ENCODE data around the gene CACNB1.

Gene CACNB1

DNA sequence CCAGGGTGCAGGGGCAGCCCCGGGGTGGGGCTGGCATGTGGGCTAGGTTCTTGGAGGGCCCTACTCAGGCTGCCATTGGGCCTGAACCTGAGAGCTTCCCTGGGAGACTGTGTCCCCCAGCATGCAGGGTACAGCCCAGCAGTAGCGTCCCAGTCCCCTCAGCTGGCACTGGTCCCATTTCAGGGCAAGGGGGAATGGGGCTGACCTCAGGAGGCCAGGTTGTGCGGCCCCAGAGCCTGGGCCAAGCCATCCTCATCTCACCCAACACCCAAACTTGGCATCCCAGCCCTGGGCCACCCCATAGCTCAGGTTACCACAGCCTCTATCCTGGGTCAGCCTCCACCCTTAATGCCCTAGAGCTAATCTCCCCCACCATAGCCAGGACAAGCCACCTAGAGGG, 52.3 kb downstream of the CACNB1 start:
- H3K9me3 ChIP-seq (ENCODE audit: control insufficient read depth, insufficient read depth, low read depth, low read length), result no peaks in the 10 kb centered on the region
- H3K4me1 ChIP-seq (ENCODE audit: control insufficient read depth, insufficient read depth, low read length), result no peaks in the 10 kb centered on the region
- POLR2A ChIA-PET, result no interaction called here
- H3K36me3 ChIP-seq (ENCODE audit: control insufficient read depth in 2 of 2, insufficient read depth in 1 of 2, low read length in 2 of 2), result no peaks in the 10 kb centered on the region
- CTCF ChIA-PET, result interaction anchor here (0.5 to 12.4 kb wide), 7 partner anchors 8 to 193 kb away, joined by 3 to 266 read pairs (median 4); no protein-coding TSS in a partner anchor
- TF ChIP-seq ZNF350 (tag by site-specific recombination; IDR thresholded peaks at IDR 0.05) (no peak), ZNF561 (tag by site-specific recombination; IDR thresholded peaks at IDR 0.05; ENCODE audit: borderline replicate concordance) (no peak), ZNF433 (tag by site-specific recombination; IDR thresholded peaks at IDR 0.05; ENCODE audit: low read depth) (no peak), ZNF146 (tag by site-specific recombination; IDR thresholded peaks at IDR 0.05) (no peak), SCRT2 (tag by site-specific recombination; IDR thresholded peaks at IDR 0.05) (no peak), ZFP69B (tag by site-specific recombination; IDR thresholded peaks at IDR 0.05) (no peak)
- TF ChIP-seq, protein P1, sequence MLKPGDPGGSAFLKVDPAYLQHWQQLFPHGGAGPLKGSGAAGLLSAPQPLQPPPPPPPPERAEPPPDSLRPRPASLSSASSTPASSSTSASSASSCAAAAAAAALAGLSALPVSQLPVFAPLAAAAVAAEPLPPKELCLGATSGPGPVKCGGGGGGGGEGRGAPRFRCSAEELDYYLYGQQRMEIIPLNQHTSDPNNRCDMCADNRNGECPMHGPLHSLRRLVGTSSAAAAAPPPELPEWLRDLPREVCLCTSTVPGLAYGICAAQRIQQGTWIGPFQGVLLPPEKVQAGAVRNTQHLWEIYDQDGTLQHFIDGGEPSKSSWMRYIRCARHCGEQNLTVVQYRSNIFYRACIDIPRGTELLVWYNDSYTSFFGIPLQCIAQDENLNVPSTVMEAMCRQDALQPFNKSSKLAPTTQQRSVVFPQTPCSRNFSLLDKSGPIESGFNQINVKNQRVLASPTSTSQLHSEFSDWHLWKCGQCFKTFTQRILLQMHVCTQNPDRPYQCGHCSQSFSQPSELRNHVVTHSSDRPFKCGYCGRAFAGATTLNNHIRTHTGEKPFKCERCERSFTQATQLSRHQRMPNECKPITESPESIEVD (tag by site-specific recombination; IDR thresholded peaks at IDR 0.05), result no peak
- TF ChIP-seq, protein P2, sequence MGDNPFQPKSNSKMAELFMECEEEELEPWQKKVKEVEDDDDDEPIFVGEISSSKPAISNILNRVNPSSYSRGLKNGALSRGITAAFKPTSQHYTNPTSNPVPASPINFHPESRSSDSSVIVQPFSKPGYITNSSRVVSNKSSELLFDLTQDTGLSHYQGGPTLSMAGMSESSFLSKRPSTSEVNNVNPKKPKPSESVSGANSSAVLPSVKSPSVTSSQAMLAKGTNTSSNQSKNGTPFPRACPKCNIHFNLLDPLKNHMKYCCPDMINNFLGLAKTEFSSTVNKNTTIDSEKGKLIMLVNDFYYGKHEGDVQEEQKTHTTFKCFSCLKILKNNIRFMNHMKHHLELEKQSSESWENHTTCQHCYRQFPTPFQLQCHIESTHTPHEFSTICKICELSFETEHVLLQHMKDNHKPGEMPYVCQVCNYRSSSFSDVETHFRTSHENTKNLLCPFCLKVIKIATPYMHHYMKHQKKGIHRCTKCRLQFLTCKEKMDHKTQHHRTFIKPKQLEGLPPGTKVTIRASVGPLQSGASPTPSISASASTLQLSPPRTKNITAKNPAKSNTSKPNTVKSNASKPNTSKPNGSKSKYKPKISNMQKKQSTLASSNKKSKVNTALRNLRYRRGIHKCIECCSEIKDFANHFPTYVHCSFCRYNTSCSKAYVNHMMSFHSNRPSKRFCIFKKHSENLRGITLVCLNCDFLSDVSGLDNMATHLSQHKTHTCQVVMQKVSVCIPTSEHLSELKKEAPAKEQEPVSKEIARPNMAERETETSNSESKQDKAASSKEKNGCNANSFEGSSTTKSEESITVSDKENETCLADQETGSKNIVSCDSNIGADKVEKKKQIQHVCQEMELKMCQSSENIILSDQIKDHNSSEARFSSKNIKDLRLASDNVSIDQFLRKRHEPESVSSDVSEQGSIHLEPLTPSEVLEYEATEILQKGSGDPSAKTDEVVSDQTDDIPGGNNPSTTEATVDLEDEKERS (tag by site-specific recombination; IDR thresholded peaks at IDR 0.05), result no peak
- no peak overlapping the region for H3K27ac ChIP-seq (ENCODE audit: extremely low read depth, low read depth, low read length)
- H3K4me3 ChIP-seq (ENCODE audit: low read depth, low read length), result no peak overlapping the region

DNA sequence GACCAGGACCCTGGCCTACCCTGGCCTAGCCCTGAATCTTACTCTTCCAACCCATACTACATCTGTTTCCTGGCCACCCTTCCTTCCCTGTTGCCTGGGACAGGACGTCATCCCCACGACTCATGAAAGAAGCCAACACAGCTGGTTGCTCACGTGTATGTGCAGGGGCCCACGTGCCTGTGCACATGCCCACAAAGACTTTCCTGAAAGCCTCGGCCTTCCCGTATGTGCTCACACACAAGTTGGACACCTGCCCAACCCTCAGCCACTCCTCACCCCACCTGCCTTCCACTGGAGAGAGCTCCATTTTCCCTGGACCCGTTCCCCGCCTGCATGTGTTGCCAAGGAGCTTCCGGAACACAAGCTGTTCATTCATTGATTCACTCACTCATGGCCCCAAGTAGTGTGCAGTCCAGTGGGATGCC, 53.0 kb downstream of the CACNB1 start:
- Histone ChIP-seq H3K4me1 (ENCODE audit: control insufficient read depth, insufficient read depth, low read length) (no peaks in the 10 kb centered on the region), H3K36me3 (ENCODE audit: control insufficient read depth in 2 of 2, insufficient read depth in 1 of 2, low read length in 2 of 2) (no peaks in the 10 kb centered on the region), H3K4me3 (ENCODE audit: low read depth, low read length) (no peak overlapping the region), H3K27ac (ENCODE audit: extremely low read depth, low read depth, low read length) (no peak overlapping the region), H3K9me3 (ENCODE audit: control insufficient read depth, insufficient read depth, low read depth, low read length) (no peaks in the 10 kb centered on the region)
- peak; percentile 23; the same call in 1 of the 2 replicates for TF ChIP-seq ZNF600 (tag by site-specific recombination; IDR thresholded peaks at IDR 0.05)
- TF ChIP-seq, protein P3, sequence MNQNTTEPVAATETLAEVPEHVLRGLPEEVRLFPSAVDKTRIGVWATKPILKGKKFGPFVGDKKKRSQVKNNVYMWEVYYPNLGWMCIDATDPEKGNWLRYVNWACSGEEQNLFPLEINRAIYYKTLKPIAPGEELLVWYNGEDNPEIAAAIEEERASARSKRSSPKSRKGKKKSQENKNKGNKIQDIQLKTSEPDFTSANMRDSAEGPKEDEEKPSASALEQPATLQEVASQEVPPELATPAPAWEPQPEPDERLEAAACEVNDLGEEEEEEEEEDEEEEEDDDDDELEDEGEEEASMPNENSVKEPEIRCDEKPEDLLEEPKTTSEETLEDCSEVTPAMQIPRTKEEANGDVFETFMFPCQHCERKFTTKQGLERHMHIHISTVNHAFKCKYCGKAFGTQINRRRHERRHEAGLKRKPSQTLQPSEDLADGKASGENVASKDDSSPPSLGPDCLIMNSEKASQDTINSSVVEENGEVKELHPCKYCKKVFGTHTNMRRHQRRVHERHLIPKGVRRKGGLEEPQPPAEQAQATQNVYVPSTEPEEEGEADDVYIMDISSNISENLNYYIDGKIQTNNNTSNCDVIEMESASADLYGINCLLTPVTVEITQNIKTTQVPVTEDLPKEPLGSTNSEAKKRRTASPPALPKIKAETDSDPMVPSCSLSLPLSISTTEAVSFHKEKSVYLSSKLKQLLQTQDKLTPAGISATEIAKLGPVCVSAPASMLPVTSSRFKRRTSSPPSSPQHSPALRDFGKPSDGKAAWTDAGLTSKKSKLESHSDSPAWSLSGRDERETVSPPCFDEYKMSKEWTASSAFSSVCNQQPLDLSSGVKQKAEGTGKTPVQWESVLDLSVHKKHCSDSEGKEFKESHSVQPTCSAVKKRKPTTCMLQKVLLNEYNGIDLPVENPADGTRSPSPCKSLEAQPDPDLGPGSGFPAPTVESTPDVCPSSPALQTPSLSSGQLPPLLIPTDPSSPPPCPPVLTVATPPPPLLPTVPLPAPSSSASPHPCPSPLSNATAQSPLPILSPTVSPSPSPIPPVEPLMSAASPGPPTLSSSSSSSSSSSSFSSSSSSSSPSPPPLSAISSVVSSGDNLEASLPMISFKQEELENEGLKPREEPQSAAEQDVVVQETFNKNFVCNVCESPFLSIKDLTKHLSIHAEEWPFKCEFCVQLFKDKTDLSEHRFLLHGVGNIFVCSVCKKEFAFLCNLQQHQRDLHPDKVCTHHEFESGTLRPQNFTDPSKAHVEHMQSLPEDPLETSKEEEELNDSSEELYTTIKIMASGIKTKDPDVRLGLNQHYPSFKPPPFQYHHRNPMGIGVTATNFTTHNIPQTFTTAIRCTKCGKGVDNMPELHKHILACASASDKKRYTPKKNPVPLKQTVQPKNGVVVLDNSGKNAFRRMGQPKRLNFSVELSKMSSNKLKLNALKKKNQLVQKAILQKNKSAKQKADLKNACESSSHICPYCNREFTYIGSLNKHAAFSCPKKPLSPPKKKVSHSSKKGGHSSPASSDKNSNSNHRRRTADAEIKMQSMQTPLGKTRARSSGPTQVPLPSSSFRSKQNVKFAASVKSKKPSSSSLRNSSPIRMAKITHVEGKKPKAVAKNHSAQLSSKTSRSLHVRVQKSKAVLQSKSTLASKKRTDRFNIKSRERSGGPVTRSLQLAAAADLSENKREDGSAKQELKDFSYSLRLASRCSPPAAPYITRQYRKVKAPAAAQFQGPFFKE (tag by site-specific recombination; IDR thresholded peaks at IDR 0.05; ENCODE audit: borderline replicate concordance), result no peak
- CTCF ChIA-PET, result interaction anchor here (0.6 to 12.4 kb wide), 7 partner anchors 9 to 162 kb away, joined by 3 to 266 read pairs (median 3); no protein-coding TSS in a partner anchor
- POLR2A ChIA-PET, result interaction anchor here (0.6 kb wide), 1 partner anchor 393 kb away, joined by 7 read pairs; no protein-coding TSS in a partner anchor

Data from HEK293 (cell line).